NCI-H128 (cell line): ENCODE data around the gene KIAA0232.
"Not testable (repeated sequence)": the region's sequence is repeated elsewhere in the genome, so short reads cannot be mapped to it uniquely, and the experiment has no call there.

ENCODE experiments used
- DNase-seq: peaks from one replicate; lab custom pipeline; 2025; ENCODE audit not compliant: unreplicated experiment; lab: John Stamatoyannopoulos, UW

The KIAA0232 gene

DNA sequence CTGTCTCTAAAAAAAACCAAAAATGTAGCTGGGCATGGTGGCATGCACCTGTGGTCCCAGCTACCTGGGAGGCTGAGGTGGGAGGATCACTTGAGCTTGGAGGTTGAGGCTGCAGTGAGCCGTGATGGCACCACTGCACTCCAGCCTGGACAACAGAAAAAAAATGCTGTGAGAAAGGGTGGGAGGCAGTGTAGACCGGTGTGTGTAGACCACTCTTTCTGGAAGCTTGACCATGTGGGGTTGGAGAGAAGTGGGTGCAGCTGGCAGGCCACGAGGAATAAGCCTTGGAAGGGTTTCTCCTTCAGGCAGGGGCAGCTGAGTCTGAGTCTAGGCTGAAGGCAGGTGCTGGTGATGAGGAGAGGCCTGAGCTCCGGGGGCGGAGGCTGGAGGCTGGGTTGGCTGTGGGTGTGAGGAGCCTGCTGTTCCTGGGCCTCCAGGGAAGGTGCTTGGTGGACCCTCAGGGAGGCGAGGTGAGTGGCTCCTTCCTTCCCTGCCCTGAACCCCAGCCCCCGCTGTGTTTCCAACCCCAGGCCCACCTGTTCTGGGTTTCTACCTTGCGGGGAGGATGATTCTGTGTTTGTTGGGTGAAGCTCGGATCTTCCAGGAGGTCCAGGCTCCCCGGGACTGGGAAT lies 117.8 kb downstream of the KIAA0232 start:
- no peak for DNase-seq

DNA sequence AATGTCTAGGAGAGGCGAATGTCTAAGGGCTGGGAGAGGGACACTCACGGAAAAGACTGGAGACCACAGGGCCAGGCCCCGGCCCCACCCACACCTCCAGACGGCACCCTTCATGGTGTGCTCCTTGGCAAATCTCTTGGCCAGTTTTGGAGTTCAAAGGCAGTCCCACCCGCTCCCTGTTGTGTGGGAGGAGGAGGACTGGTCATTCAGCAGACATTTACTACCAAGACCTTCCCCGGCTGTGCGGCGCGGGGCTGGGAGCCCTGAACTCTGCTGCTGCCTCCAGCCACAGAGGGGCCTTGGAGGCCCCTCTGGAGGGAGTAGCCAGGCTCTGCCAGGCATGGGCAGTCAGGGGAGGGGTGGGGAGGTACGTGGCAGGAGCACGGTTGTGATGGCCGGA lies 118.4 kb downstream of the KIAA0232 start:
- no peak for DNase-seq

DNA sequence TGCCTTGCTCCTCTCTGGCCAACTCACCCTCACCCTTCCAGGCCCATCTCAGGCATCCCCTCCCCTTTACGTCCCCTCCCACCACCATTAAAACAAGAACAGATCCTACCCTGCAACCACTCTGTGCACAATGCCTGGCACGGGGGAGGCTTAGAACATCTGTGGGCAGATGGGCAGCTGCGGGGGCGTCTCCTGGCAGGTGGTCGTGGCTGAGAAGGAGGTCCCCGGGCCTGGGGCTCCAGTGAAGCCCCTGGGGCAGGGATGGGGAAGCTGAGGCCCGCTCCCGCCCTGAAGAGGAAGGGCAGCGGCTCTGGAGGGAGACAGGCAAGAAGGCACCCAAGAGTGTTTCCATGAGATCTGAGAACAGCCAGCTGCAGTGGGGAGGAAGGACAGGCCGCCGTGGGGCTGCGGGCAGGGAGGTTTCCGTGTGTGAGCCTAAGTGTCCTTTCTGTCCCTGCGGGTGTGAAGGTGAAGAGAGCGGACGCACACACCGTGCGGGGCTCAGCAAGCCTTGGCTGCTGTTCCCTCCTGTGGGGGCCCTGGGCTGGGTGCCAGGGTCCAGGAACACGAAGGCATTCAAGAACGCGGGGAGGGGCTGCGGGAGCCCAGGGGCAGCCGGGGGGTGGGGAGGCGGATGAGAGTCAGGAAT lies 119.3 kb downstream of the KIAA0232 start:
- no peak for DNase-seq

DNA sequence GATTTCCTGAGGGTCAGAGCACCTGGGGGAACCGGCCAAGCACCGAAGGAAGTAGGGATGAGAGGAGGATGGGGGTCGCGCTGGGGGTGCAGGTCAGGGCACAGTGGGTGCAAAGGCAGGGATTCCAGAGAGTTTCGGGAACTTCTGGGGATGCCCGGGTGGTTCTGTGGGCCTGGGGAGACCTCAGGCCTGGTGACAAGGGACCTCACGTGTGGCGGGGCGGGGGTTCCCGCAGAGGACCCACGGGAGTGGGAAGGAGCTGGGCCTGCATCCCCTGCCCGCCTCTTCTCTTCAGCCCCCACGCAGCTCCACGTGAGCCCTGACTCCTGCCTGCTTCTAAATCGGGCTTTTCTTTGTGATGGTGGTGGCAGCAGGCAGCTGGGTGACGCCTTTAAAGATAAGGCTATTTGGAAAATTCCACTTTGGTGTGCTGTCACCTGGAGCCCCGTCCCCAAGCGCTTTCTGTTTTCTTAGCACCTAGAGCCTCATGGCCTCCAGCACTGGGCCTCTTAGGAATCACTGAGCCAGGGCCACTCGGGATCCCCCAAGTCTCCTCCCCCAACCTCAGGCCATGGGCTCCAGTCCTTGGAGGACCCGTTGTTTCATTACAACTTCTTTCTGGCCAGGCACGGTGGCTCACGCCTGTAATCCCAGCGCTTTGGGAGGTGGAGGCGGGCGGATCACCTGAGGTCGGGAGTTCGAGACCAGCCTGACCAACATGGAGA lies 120.0 kb downstream of the KIAA0232 start:
- no peak for DNase-seq

DNA sequence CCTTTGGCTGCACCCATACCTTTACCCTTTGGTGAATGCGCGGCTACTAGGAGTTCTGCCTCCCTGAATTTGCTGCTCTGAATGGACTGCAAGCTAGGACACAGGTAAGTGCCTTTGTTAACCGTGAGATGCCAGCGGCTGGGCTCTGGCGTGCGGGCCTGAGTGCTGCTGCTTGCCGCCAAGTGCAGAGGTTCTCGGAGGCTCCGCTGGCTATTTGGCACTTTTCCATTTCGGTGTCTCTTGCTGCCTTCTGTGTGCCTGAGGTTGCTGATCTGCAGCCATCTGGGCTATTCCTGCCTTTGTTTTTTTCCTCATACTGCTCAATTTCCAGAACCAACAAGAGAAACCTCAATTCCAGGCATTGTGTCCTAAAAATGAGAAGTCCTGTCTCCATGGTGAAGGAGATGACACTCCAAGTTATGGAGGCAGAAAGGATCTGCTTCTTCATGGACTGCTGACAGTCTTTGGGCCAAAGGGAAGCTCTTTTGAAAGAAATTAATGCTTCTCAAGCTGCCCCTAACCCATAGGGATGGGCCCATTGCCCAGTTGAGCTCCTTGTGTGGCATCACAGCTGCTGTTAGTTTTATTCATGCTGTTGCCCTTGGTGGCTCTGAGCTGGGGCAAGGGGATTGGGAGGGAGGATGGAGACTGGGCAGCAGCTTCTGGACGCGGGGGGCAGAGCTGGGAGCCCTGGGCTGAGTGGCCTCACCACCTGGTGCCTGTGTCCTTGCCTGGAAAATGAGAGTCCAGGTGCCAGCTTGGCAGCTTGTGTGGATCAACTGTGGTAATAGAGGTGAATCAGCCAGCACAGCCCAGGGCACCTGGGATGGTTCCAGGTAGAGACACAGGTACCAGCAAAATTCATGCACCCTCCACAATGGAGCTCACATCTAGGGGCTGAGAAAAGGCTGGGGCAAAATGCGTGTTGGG lies 123.3 kb downstream of the KIAA0232 start:
- peak; percentile 5 for DNase-seq

DNA sequence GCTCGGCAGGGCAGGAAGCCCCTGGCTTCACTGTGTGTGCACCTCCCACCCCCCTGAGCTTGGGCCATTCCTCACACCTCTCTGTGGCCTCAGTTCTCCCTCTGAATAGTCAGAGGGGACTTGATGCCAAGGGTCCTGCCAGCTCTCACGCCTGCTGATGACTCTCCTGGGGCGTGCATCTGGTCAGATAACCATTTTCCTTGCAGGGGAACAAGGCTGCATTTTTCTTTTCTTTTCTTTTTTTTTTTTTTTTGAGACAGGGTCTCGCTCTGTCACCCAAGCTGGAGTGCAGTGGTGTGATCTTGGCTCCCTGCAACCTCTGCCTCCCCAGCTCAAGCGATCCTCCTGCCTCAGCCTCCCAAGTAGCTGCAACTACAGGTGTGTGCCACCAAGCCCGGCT lies 124.0 kb downstream of the KIAA0232 start:
- DNase-seq: not testable (repeated sequence)

DNA sequence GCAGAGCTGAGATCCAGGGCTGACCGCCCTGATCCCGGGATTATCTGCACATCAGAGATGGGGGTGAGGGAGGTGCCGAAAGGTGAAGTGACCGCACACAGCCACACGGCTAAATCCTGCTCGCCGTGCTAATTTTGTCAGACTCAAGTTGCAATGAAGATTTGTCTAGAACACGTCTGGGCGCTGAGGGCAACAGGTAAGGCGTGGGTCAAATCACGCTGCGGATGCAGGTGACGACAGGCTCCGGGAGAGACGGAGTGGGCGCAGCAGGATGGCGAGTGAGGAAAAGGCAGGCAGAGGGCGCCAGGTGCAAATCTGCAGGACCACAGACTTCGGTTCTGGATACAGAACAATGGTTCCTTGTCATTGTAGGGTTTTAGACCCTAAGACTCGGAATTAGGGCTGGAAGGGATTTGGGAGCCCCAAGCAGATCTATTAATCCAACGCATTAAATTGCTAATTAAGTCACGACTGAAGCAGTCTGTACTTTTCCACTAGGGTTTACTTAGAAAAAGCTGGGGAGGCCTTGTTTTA lies 125.2 kb downstream of the KIAA0232 start:
- no peak for DNase-seq

DNA sequence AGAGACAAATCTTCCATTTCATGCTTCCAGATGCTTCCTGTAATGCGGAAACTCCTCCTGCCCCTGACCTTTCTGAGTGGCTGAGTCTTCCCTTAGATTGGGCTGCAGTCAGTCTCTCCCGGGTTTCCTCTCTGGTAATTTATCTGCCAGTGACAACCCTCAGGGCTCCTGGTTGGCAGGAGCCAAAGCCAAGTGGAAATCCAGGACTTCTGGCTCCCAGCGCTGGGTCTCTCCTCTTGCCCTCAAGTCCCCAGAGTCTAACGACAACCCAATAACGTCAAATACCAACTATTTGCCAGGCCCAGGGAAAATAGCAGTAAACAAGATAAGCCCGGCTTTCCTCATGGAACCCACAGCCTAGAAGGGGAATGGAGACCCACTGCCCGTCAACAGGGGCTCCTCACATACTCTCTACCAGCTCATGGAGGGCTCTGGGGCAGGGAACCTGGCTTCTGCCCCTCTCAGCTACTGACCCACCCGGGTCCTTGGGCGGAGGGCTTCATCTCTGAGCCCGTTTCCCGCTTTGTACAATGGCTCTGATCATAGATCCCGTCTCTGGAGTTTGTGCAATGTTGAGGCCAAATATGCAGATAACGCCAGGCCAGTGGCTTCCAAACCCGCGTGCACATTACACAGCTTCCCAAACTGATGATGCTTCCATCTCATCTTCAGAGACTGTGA lies 126.0 kb downstream of the KIAA0232 start:
- no peak for DNase-seq

DNA sequence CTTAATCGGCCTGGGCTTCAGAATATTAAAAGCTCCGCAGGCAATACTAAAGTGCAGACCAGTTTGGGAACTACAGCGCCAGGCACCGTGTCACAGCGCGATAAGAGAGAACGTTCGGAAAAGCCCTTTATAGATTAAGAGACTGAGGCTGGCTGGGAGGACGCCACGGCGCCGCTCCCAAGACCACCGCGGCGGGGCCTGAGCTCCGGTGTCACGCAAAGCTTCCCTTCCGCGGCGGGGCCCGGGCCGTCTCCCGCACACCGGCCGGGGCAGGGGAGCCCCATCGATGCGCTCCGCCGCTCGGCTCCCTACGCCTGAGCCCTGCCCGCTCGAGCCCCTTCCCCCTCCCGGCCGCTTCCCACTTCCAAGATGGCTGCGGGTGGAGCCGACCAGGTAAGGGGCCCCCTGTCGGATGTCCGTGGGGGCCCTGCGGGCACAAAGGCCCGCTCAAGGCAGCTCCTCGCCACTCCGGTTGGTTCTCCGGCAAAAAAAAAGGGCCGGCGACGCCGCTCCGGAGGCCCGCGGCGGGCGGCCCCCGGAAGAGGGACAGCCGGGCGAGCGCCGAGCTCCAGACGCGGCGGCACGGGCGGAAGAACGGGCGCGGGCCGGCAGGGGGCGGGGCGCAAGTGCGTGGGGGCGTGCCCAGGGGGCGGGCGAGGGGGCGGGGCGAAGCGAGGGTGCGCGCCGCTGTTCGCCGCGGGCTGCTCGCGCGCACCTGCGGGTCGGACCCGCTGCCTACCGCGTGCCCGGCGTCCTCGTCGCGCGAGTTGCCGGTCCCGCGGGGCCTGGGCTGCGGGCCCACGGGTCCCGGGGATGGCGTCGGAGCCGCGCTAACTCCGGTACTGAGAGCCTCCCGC lies 126.8 kb downstream of the KIAA0232 start, which contains the start of gene TBC1D14:
TSS of gene TBC1D14 (plus strand) at position 714 of the 857 bp plus-strand sequence. CDS start 13,564 bp downstream, outside the sequence.
- DNase-seq: peak; percentile 28

DNA sequence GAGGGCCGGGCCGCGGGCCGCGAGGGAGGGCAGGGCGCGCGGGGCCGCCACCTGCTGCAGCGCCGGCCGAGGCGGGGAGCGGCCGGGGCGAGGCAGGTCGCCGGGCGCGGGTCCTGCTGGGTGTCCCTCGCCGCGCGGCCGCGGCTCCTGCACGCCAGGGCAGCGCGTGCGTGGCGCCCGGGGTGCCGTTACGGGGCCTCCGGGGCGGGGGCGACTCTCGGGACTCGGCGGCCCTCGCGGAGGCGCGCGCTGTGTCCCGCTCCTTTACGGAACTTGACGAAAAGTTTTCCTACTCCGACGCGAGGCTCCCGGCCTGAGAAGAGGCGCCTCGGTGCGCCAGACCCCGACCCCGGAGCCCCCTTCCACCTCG lies 127.4 kb downstream of the KIAA0232 start:
- no peak for DNase-seq

DNA sequence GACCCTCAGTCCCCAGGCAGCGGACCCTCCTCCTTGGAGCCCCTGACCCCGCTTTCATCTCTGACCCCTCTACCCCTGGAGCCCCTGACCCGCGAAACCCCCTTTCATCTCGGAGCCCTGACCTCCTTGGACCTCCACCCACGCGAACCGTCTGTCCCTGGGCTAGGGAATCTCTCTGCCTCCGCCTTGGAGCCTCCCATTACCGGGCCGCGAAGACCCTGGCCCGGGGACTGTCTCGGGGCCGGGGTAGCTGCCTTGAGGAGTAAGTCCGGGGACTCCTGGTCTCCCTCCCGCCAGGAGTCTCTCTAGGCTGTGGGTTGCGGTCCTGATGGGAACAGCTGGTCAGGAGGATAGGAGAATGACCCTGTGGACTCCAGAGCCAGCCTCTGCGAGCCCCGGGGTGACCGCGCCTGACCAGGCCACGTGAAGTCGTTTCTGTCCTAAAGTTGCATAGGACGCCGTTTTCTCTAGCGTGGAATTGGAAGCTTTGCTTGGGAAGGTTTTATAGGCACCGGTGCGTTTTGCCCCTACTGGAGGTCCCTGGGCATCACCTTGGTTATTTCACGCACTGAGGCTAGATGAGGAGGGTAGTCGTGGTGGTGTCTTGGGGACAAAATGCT lies 127.9 kb downstream of the KIAA0232 start:
- no peak for DNase-seq

DNA sequence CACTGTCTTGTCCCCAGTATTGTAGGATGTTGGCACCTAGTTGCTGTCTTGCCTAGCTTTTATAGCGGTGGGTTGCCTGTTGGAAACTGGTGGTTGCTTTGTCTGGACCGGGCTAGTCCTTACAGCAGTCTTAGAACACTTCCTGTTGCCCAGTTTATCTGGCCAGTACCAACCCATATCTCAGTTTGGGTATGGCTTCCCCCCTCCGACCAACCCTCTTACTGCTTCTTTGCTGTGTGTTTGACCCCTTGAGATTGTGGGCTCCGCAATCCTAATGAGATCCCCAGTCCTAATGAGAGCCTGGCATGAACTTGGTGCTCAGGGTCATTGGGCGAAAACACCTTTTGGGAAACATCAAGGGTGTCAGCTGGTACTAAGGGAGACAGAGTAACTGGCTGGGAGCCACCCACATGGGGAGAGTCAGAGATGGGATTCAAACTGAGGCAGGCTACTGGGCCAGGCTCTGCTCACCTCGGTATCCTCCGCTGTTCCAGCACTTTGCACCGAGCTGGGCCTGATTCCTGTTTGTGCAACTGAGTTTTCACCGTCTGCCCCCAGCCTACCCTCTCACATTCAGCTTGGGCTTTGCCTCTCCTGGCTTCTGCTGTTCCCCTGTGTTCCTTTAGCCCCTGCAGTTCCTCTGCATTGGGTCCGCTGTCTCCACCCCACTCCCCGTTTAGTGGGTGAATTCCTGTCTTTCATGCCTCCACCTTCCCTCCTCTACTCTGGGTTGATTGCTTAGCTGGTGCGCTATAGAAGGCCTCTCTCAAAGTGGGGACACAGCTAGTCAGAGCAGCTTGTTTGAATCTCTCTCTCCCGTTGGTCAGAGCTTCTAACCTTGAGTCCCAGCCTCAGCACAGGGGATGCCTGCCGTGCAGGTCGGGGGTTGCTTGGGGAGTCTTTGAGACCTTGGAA lies 128.7 kb downstream of the KIAA0232 start:
- DNase-seq: no peak

DNA sequence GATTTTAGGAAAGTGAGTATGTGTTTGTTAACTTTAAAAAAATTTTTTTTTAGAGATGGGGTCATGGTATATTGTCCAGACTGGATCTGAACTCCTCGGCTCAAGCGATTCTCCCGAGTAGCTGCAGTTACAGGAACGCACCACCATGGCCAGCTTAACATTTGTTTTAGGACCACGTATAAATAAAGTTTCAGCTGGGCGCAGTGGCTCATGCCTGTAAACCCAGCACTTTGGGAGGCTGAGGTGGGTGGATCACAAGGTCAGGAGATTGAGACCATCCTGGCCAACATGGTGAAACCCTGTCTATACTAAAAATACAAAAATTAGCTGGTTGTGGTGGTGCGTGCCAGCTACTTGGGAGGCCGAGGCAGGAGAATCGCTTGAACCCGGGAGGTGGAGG lies 129.4 kb downstream of the KIAA0232 start:
- not testable (repeated sequence) for DNase-seq

DNA sequence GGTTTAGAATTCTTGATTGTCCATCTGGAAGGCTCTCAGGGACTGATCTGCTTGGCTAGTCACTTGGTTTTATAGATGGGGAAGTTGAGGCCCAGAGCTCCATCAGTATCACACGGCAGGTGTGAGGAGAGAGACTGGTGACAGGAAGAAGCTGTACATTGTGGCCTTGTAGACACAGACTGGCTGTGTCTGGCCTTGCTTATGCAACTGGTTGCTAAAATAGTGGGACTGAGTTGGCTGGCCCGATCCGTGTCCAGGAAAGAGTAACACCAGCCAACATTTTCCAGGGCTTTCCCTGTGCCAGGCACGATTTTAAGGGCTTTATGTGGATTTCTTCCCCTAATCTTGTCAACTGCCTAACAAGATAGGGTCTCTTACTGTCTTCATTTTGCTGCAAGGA lies 129.9 kb downstream of the KIAA0232 start:
- DNase-seq: no peak

DNA sequence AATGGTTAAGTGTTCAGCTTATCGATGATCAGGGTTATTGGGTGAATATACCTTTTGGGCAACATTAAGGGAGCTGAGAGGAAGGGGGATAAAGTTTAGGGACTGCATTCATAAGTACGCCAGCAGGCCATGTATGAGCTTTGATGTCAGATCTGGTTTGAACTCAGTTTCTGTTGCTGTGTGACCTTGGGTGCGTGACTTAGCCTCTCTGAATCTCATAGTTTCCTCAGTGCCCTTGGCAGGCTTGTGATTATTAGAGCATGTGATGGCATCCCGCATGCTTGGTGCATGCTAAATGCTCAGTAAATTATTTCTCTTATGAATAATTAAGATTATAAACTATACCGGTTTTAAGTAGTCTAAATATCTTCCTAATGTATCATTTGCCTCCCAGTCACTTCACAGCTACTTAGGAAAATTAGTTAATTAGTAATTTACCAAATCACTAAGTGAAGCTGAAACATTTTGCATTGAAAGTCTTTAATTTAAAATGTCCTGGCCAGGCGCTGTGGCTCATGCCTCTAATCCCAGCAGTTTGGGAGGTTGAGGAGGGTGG lies 130.9 kb downstream of the KIAA0232 start:
- DNase-seq: no peak

DNA sequence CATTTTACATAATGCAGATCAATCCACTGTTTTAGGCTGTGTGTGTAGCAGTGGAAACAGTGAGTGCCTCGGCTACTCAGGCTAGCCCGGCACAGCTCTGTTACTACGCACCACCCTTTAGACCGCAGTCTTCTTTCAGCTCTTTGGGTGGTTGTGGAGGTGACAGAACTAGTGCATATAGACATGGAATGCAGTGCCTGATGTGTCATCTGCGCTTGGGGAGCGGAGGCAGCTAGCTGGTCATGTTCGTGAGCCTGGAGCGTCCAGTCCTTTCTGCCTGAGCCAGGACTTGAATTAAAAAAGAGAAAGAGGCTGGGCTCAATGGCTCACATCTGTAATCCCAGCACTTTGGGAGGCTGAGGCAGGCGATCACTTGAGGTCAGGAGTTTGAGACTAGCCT lies 131.9 kb downstream of the KIAA0232 start:
- no peak for DNase-seq
